Astrocyte (in vitro differentiated cells and primary cell): ENCODE results near the gene PRSS22. TPM values are rescaled to one million over a fixed set of nuclear protein-coding genes. Genes with fewer than 3 reads are reported as not detected.

Experiments
- DNase-seq: peaks from one replicate; pipeline ENCODE4 v3.0.0-alpha.2; 2010; ENCODE audit warnings: low read depth
- FAIRE-seq: peaks from 2 replicates; lab custom pipeline; 2011; peaks lifted over from hg19 to GRCh38; lab: Jason Lieb, UNC
- H2AFZ ChIP-seq: 2 replicates; pipeline ENCODE4 v1.6.0; 2012; ENCODE audit warnings: low read depth, low read length, inconsistent platforms
- H3K27ac ChIP-seq: 2 replicates; pipeline ENCODE4 v1.5.1; 2011; ENCODE audit warnings: low read depth, low read length, inconsistent platforms
- H3K27me3 ChIP-seq: 2 replicates; pipeline ENCODE4 v1.6.0; 2011; ENCODE audit warnings: low read length, inconsistent platforms; ENCODE audit not compliant: insufficient read depth
- H3K36me3 ChIP-seq: 2 replicates; pipeline ENCODE4 v1.5.1; 2011; ENCODE audit warnings: low read length, inconsistent platforms; ENCODE audit not compliant: insufficient read depth
- H3K4me1 ChIP-seq: 2 replicates; pipeline ENCODE4 v1.5.1; 2011; ENCODE audit warnings: low read length, inconsistent platforms; ENCODE audit not compliant: insufficient read depth
- H3K4me2 ChIP-seq: 2 replicates; pipeline ENCODE4 v1.6.0; 2012; ENCODE audit warnings: low read length, inconsistent platforms
- H3K4me3 ChIP-seq: 2 replicates; pipeline ENCODE4 v1.5.1; 2011; ENCODE audit warnings: low read depth, mild to moderate bottlenecking, low read length, inconsistent platforms; ENCODE audit not compliant: insufficient read depth
- H3K79me2 ChIP-seq: 2 replicates; pipeline ENCODE4 v1.6.0; 2012; ENCODE audit warnings: mild to moderate bottlenecking, low read length, inconsistent platforms; ENCODE audit not compliant: insufficient read depth
- H3K9ac ChIP-seq: 2 replicates; pipeline ENCODE4 v1.6.0; 2012; ENCODE audit warnings: mild to moderate bottlenecking, low read length, inconsistent platforms
- H3K9me3 ChIP-seq: 2 replicates; pipeline ENCODE4 v1.5.1; 2012; ENCODE audit warnings: low read depth, mild to moderate bottlenecking, low read length, inconsistent platforms; ENCODE audit not compliant: insufficient read depth
- H4K20me1 ChIP-seq: 2 replicates; pipeline ENCODE4 v1.6.0; 2012; ENCODE audit warnings: low read length, inconsistent platforms; ENCODE audit not compliant: insufficient read depth
- H3K27ac Mint-ChIP-seq: one replicate; pipeline ENCODE4 v1.8.0; 2021; ENCODE audit warnings: mild to moderate bottlenecking, mixed read lengths; ENCODE audit not compliant: unreplicated experiment
- H3K27me3 Mint-ChIP-seq: one replicate; pipeline ENCODE4 v1.8.0; 2021; ENCODE audit warnings: low read depth, mixed read lengths; ENCODE audit not compliant: unreplicated experiment
- H3K36me3 Mint-ChIP-seq: one replicate; pipeline ENCODE4 v1.8.0; 2021; ENCODE audit warnings: low read depth, mixed read lengths; ENCODE audit not compliant: unreplicated experiment
- H3K4me1 Mint-ChIP-seq: one replicate; pipeline ENCODE4 v1.8.0; 2021; ENCODE audit warnings: low read depth, mixed read lengths; ENCODE audit not compliant: unreplicated experiment
- H3K4me3 Mint-ChIP-seq: one replicate; pipeline ENCODE4 v1.8.0; 2021; ENCODE audit warnings: mild to moderate bottlenecking, moderate library complexity, mixed read lengths; ENCODE audit not compliant: unreplicated experiment
- H3K9me3 Mint-ChIP-seq: one replicate; pipeline ENCODE4 v1.8.0; 2021; ENCODE audit warnings: mild to moderate bottlenecking, mixed read lengths; ENCODE audit not compliant: unreplicated experiment
- EZH2 ChIP-seq: IDR thresholded peaks from 2 replicates; pipeline ENCODE4 v1.6.1; 2012; ENCODE audit warnings: mild to moderate bottlenecking, low read length, inconsistent platforms; ENCODE audit not compliant: insufficient read depth
- total RNA-seq: library from RNA; stranded (reverse); gene quantifications from 2 replicates; pipeline ENCODE4 v1.2.1, GENCODE V29; 2021
- TF ChIP-seq, protein P1 (sequence below): IDR thresholded peaks from 2 replicates; pipeline ENCODE4 v1.5.1; 2011; ENCODE audit warnings: low read depth, mild to moderate bottlenecking, inconsistent platforms, low read length, moderate library complexity; ENCODE audit not compliant: insufficient read depth

PRSS22 gene
- total RNA-seq, 1 donor from 2014 or later, result 1.5 TPM

DNA sequence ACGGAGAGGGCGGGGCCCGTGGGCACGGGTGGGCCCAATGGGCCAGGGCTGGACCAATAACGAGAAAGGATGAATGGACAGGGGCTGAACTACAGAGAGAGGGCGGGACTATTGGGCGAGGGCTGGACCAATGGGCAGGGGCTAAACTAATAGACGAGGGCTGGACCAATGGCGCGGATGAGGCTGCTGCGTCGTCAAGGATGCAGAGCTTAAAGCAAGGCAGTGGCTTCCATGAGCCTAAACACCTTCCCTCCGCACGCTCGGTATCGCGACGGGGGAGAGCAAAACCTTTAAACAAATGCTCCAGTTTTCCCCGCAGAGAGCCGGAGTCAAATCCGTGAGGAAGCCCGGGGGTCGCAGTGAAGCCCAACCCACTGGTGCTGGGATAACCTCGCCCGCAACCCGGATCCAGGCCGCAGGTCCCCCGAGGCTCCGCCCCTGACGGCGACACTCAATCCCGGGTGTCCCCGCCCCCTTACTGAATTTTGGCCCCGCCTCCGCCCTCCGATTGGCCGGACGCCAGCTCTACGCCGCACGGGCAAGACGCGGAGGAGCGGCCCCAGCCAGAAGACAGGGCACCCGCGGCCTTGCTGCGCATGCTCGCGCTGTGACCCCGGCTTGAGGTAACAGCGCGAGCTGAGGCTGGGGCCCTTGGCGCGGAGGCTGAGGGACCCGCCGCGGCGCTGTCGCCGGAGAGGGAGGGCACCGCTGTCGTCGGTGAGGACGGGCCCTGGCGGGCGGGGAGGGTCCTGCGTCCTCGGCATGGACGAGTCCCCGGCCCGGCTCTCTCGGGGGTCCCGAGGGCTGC lies 24.9 kb upstream of the PRSS22 start, which contains the start of gene FLYWCH2:
TSS of gene FLYWCH2 (plus strand) at position 566 of the 808 bp plus-strand sequence. CDS start 13,235 bp downstream, outside the sequence.
- H3K4me1 ChIP-seq, result peaks cover 6% of the 10 kb centered on the region
- H3K9ac ChIP-seq, result peak within 1 kb of the TSS; percentile 94
- H3K27ac ChIP-seq, result peak within 1 kb of the TSS; percentile 81
- Mint-ChIP-seq H3K27ac (peak within 1 kb of the TSS; percentile 89), H3K27me3 (no peaks in the 10 kb centered on the region), H3K4me3 (peak within 1 kb of the TSS; percentile 91), H3K4me1 (no peaks in the 10 kb centered on the region), H3K9me3 (peaks cover 5% of the 10 kb centered on the region), H3K36me3 (peaks cover 4% of the 10 kb centered on the region)
- H3K4me3 ChIP-seq, result peak within 1 kb of the TSS; percentile 70
- peak within 1 kb of the TSS; percentile 99 for H2AFZ ChIP-seq
- peaks cover 3% of the 10 kb centered on the region for H3K9me3 ChIP-seq
- H3K4me2 ChIP-seq, result peak within 1 kb of the TSS; percentile 97
- FAIRE-seq, result peak; percentile 85
- H3K27me3 ChIP-seq, result no peaks in the 10 kb centered on the region
- peak; percentile 98 for DNase-seq
- peaks cover 6% of the 10 kb centered on the region for H4K20me1 ChIP-seq
- TF ChIP-seq, protein P1, sequence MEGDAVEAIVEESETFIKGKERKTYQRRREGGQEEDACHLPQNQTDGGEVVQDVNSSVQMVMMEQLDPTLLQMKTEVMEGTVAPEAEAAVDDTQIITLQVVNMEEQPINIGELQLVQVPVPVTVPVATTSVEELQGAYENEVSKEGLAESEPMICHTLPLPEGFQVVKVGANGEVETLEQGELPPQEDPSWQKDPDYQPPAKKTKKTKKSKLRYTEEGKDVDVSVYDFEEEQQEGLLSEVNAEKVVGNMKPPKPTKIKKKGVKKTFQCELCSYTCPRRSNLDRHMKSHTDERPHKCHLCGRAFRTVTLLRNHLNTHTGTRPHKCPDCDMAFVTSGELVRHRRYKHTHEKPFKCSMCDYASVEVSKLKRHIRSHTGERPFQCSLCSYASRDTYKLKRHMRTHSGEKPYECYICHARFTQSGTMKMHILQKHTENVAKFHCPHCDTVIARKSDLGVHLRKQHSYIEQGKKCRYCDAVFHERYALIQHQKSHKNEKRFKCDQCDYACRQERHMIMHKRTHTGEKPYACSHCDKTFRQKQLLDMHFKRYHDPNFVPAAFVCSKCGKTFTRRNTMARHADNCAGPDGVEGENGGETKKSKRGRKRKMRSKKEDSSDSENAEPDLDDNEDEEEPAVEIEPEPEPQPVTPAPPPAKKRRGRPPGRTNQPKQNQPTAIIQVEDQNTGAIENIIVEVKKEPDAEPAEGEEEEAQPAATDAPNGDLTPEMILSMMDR, result no peak
- peaks cover 39% of the 10 kb centered on the region for H3K79me2 ChIP-seq
- H3K36me3 ChIP-seq, result no peaks in the 10 kb centered on the region

DNA sequence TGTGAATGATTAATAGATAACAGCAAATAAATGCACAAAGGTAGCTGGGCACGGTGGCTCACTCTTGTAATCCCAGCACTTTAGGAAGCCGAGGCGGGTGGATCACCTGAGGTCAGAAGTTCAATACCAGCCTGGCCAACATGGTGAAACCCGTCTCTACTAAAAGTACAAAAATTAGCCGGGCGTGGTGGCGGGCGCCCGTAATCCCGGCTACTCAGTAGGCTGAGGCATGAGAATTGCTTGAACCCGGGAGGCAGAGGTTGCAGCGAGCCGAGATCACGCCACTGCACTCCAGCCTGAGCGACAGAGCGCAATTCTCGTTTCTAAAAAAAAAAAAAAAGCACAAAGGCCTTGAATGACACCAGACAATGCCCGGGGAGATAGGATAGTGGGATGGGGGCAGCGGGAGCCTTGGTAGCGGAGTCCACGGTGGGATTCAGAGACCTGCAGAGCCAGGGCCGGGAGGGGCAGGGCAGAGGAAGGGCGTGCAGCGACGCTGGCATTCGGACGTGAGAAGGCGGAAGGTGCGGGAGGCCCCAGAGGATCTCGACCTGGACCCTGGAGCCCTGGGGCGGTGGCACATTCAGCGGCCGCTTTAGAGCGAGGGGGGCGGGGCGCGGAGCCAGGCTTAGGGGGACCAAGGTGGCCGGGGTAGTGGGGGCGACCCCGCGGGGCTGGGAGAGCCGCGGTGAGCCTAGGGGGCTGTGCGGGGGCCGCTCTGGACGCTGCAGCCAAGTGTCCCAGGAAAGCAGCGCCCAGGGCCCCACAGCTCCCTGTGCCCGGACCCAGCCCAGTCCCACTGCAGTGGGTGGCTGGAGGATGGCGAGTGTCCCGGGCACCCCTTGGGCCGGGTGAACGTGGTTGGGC lies 24.0 kb upstream of the PRSS22 start:
- Mint-ChIP-seq H3K27me3 (no peaks in the 10 kb centered on the region), H3K4me3 (peak overlapping the region; percentile 88), H3K4me1 (no peaks in the 10 kb centered on the region), H3K36me3 (peaks cover 6% of the 10 kb centered on the region), H3K27ac (peak overlapping the region; percentile 89), H3K9me3 (peaks cover 5% of the 10 kb centered on the region)
- H4K20me1 ChIP-seq, result peaks cover 6% of the 10 kb centered on the region
- H3K27me3 ChIP-seq, result no peaks in the 10 kb centered on the region
- no peaks in the 10 kb centered on the region for H3K36me3 ChIP-seq
- no peak for DNase-seq
- H3K9ac ChIP-seq, result peak overlapping the region; percentile 94
- FAIRE-seq, result no peak
- H3K27ac ChIP-seq, result peak overlapping the region; percentile 81
- H3K4me1 ChIP-seq, result peaks cover 6% of the 10 kb centered on the region
- H3K79me2 ChIP-seq, result peaks cover 30% of the 10 kb centered on the region
- TF ChIP-seq EZH2, result no peak
- TF ChIP-seq, protein P1, result no peak
- H3K4me3 ChIP-seq, result peak overlapping the region; percentile 70
- peak overlapping the region; percentile 97 for H3K4me2 ChIP-seq
- peak overlapping the region; percentile 99 for H2AFZ ChIP-seq
- peaks cover 3% of the 10 kb centered on the region for H3K9me3 ChIP-seq
